GM21825 (cell line): ENCODE data around the gene UBE2E2.
"Not testable (repeated sequence)": the region's sequence is repeated elsewhere in the genome, so short reads cannot be mapped to it uniquely, and the experiment has no call there.

Source experiments
- ATAC-seq: cut with Tn5 transposase; IDR thresholded peaks from one replicate; pipeline ENCODE4 v1.9.1; 2021; ENCODE audit warnings: mild to moderate bottlenecking, moderate library complexity; ENCODE audit not compliant: unreplicated experiment

UBE2E2 gene

GRCh38 chr3:23601091-23601822 lies 398.1 kb downstream of the UBE2E2 start:
- ATAC-seq: no peak

- ATAC-seq: no peak
These were observed 399.8 kb downstream of the UBE2E2 start for GRCh38 chr3:23602971-23603370.

GRCh38 chr3:23607184-23607847 lies 404.2 kb downstream of the UBE2E2 start:
- ATAC-seq: no peak

GRCh38 chr3:23608650-23609049 lies 405.5 kb downstream of the UBE2E2 start:
- no peak for ATAC-seq

DNA sequence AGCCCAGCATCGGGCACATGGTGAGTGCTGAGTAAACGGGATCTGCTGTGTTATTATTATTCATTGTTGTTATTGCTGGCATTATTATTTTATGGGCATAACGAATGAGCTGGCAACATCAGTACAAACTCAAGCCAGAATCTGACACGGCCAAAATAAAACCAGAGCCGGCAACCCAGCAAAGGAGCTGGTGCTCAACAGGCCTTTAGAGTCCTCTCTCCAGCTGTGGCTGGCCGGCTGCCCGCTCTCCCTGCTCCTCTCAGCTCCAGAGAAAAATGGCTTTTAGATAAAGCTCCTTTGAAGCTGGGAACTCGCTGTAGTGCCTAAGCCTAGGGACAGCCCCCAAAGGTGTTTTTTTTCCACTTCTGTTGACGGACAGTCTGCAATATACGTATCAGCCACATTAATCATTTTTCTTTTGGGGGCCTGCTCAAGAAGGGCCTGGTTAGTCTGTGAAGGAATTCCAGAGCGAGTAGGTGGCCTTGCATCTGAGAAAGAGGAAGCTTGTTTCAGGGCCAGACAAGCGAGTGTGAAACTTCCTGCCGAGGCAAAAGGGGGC lies 408.7 kb downstream of the UBE2E2 start:
- ATAC-seq: no peak

DNA sequence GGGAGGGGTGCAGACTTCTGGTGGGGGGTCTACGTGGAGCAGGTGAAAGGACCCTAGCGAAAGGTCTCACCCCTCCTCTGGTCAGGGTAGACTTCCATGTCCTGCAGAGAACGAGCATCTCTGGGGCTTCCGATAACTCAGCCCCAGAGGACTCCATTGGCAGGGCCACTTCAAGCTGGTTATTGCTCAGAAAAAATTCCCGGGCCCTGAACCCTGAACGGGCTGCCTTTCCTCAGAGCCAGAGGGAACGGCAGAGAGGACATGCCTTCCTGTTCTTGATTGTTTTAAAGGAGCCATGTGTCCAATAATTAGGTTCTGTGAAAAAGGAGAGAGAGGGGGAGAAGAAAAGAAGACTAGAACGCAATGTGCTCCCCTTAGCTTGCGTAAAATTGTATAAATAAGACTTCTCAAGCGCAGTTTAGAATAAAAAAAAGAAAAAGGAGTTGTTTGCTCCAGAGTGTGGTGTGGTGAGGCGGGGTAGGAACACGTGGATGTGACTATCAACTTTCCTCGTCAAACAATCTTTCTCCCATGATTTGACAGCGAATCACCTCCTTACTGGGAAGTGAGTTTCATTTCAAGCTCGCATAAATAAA lies 409.3 kb downstream of the UBE2E2 start:
- ATAC-seq: no peak

DNA sequence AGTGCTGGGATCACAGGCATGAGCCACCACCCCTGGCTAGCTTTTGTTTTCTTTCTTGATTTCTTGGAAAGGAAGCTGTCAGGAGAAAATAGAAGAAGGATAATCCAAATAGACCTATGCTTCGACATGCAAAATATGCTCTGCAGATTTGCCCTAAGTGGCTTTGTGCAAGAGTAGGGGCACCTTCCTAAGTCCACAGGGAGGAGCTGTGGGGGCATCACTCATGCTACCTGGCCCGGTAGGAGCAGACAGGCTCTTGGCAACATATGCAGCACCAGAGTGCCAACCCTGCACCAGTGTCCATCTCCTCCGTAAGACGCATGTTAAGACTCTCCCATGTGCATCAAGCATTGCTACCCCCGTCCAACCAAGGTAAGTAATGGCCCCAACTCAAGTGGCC lies 411.9 kb downstream of the UBE2E2 start:
- no peak for ATAC-seq

GRCh38 chr3:23618475-23618874 lies 415.3 kb downstream of the UBE2E2 start:
- not testable (repeated sequence) for ATAC-seq

- ATAC-seq: no peak
These were observed 416.8 kb downstream of the UBE2E2 start for GRCh38 chr3:23619705-23620637.

- no peak for ATAC-seq
These were observed 417.5 kb downstream of the UBE2E2 start for GRCh38 chr3:23620638-23621015.

DNA sequence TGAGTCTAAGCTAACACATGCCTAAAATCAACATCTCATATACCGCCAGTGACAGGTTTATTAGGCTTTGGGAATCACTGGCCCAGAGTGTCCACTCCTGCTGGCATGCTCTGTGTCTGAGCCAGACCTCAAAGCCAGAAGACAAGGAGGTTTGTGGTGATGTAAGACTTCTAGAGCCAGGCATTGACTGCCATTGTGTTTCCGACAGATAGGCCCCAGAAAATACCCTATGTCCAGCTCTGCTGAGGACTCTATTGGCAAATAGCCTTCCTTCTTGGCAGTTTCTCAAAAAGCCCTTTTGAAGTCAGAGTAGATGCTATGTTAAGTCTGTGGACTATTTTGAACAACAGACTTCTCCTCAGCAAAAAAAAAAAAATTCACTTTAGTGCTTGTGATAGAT lies 420.7 kb downstream of the UBE2E2 start:
- ATAC-seq: no peak

GRCh38 chr3:23624305-23624704 lies 421.2 kb downstream of the UBE2E2 start:
- ATAC-seq: no peak

DNA sequence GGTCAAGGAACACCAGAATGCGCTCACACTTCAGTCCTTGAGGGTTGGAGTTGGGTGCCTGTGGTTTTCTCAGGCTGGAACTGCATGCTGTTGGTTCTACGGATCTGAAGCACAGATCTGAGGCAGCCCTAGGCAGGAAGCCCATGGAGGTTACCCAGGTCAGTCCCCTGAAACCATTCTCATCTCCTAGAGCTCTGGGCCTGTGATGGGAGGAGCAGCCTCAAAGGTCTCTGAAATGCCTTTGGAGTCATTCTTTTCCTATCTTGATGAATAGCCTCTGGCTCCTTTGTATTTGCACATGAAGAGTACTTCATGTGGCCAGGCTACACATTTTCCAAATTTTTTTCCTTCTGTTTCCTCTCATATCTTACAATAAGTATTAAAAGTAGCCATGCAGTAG lies 423.3 kb downstream of the UBE2E2 start:
- no peak for ATAC-seq

DNA sequence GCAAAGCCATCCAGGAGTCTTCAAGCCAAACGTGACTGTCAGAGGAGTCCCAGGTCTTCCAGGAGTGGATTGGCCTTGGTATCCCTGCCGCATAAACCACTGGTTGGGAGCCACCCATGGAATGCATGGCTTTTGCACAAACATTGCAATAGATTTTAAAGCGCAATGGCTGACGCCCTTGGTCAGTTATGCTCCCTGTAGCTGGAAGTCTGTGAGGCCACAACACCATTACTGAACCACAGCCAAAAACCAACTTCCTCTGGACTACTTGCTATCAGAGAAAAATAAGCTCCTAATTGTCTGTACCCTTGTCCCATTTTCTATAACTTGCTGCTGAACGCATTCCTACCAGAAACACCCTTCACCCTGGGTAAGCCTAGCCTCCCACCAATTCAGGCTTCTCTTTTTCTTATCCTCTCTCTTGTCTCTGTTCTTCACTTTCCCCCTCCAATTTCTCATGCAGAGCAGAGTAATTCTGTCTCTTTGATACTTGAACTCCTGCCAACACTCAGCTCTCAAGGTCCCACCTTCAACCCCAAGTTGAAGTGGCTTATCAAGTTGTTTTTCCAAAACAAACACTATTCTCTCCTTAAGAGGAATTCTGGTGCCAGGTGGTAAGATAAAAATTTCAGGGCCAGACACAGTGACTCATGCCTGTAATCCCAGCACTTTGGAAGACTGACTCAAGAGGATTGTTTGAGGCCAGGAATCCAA lies 426.2 kb downstream of the UBE2E2 start:
- no peak for ATAC-seq

- no peak for ATAC-seq
These were observed 430.3 kb downstream of the UBE2E2 start for GRCh38 chr3:23633261-23633960.

DNA sequence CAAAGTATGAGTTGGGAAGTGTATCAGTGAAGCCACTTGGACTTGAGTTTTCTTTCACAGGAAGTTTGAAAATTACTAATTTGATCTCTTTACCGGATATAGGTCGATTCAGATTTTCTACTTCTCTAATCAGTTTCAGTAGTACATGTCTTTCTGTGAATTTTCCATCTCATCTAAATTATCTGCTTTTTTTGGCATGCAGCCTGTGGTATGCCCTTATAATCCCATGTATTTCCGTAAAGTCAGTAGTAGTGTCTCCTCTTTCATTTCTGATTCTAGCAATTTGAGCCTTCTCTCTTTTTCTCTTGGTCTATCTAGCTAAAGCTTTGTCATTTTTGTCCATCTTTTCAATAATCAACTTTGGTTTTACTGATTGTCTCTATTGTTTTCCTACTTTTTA lies 434.2 kb downstream of the UBE2E2 start:
- ATAC-seq: no peak

DNA sequence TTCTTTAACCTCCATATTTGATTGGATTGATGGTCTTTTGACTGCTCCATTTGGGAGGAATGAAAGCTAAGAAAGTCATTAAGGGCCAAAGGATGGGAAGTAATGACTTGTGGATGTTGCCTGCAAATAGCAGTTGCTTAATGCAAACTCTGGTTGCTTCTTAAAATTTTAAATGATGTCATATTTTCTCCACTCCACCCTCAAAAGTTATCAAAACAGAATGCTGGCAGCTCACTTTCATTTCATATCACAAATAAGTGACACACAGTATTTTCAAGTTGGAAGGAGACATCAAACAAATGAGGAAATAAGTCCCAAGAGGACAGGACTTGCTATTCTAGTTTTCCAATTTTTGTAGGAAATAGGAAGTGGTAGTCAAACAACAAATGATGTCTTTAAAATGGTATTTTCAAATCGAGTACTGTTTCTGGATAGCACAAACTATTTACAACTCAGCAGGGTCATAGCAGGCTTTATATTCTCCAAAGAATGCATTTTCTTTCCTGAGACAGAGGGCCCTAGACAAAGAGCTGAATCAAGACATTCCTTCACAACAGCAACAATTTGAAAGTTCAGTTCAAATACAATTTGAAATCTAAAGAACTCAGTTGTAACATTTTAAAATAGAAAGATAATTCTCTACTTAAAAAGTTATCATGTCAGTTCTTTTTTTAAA lies 437.5 kb downstream of the UBE2E2 start:
- ATAC-seq: no peak
